NCI-H446 (cell line): ENCODE measurements around the gene CHST1.
A peak's percentile ranks its signal among the peaks of the same experiment; 100 is the strongest.

Experiments
- DNase-seq, 2 experiments: peaks; one replicate each; lab custom pipeline; 2025; lab: John Stamatoyannopoulos, UW

The CHST1 gene

GRCh38 chr11:45665206-45665932, at the start of gene CHST1:
Gene CHST1 (minus strand): TSS chr11:45665622. CDS start chr11:45650923, 14,699 bp downstream.
- peak in 1 of 2 experiments; percentile 26 for DNase-seq

- no peak for DNase-seq
These were observed 48.2 kb upstream of the CHST1 start for GRCh38 chr11:45713573-45713972.

- no peak for DNase-seq
These were observed 45.1 kb upstream of the CHST1 start for GRCh38 chr11:45710561-45710960.

- DNase-seq, result no peak
These were observed 43.7 kb upstream of the CHST1 start for GRCh38 chr11:45708887-45709663.

GRCh38 chr11:45704635-45705034, 39.2 kb upstream of the CHST1 start:
- no peak for DNase-seq

GRCh38 chr11:45704133-45704532, 38.7 kb upstream of the CHST1 start:
- no peak for DNase-seq

GRCh38 chr11:45702511-45702910, 37.1 kb upstream of the CHST1 start:
- DNase-seq, result no peak

- DNase-seq, result no peak
These were observed 33.5 kb upstream of the CHST1 start for GRCh38 chr11:45698777-45699497.

- no peak for DNase-seq
These were observed 27.5 kb upstream of the CHST1 start for GRCh38 chr11:45692808-45693453.

- no peak for DNase-seq
These were observed 23.1 kb upstream of the CHST1 start for GRCh38 chr11:45688472-45689033.

GRCh38 chr11:45687836-45688235, 22.4 kb upstream of the CHST1 start:
- no peak for DNase-seq

- no peak for DNase-seq
These were observed 20.6 kb upstream of the CHST1 start for GRCh38 chr11:45685964-45686537.

GRCh38 chr11:45684440-45684839, 19.0 kb upstream of the CHST1 start:
- no peak for DNase-seq

- no peak for DNase-seq
These were observed 18.0 kb upstream of the CHST1 start for GRCh38 chr11:45683271-45684058.

GRCh38 chr11:45679806-45680205, 14.4 kb upstream of the CHST1 start:
- no peak for DNase-seq

GRCh38 chr11:45678976-45679375, 13.6 kb upstream of the CHST1 start:
- no peak for DNase-seq

- no peak for DNase-seq
These were observed 12.5 kb upstream of the CHST1 start for GRCh38 chr11:45677770-45678512.

GRCh38 chr11:45676522-45677095, 11.2 kb upstream of the CHST1 start:
- no peak for DNase-seq

GRCh38 chr11:45675646-45676045, 10.2 kb upstream of the CHST1 start:
- DNase-seq, result no peak
